CD14-positive monocyte (primary cell): Measurements from ENCODE around the gene CUX1. TPM values are rescaled to one million over a fixed set of nuclear protein-coding genes. Genes with fewer than 3 reads are reported as not detected.

Experiments used
- DNase-seq, 3 donors: peaks; one replicate each; pipeline ENCODE4 v3.0.0-alpha.2; 2011 to 2022
- H2AFZ ChIP-seq: 2 replicates; pipeline ENCODE4 v1.6.0; 2012; ENCODE audit warnings: mild to moderate bottlenecking, low read depth, low read length, inconsistent platforms; ENCODE audit not compliant: insufficient read depth, poor library complexity, severe bottlenecking
- H3K27ac ChIP-seq, 2 donors: 1 replicate in 1 of 2; 2 replicates in 1 of 2; pipeline ENCODE4 v1.5.1; 2012 to 2013; ENCODE audit warnings: low read length in 2 of 2, control low read depth in 1 of 2, inconsistent platforms in 1 of 2, low read depth in 1 of 2, mild to moderate bottlenecking in 1 of 2
- H3K27me3 ChIP-seq, 2 donors: one replicate each; pipeline versions ENCODE4 v1.6.0 to v1.6.1; 2011 to 2013; ENCODE audit warnings: low read length in 2 of 2; ENCODE audit not compliant: control insufficient read depth in 2 of 2, insufficient read depth in 2 of 2
- H3K36me3 ChIP-seq, 2 donors: replicated peaks in 1 of 2; 1 replicate in 1 of 2; 2 replicates in 1 of 2; pipeline versions ENCODE4 v1.5.1 to v1.6.1; 2012 to 2013; ENCODE audit warnings: low read length in 2 of 2, control low read depth in 1 of 2, inconsistent platforms in 1 of 2, mild to moderate bottlenecking in 1 of 2; ENCODE audit not compliant: insufficient read depth in 2 of 2, control insufficient read depth in 1 of 2
- H3K4me1 ChIP-seq, 2 donors: 1 replicate in 1 of 2; 2 replicates in 1 of 2; pipeline versions ENCODE4 v1.5.1 to v1.6.1; 2012 to 2013; ENCODE audit warnings: low read length in 2 of 2, control low read depth in 1 of 2, inconsistent platforms in 1 of 2, mild to moderate bottlenecking in 1 of 2, moderate library complexity in 1 of 2; ENCODE audit not compliant: insufficient read depth in 2 of 2, control insufficient read depth in 1 of 2
- H3K4me2 ChIP-seq: replicated peaks from 2 replicates; pipeline ENCODE3; 2012; ENCODE audit warnings: low read length, moderate library complexity, mild to moderate bottlenecking; ENCODE audit not compliant: poor library complexity, severe bottlenecking; ENCODE audit errors: extremely low read depth
- H3K4me3 ChIP-seq, 3 experiments: fragments of 200-600 bp in 1 of 3; sonication (generic) in 1 of 3; replicated peaks in 1 of 3; 1 replicate in 2 of 3; 2 replicates in 1 of 3; pipeline ENCODE4 v1.5.1; 2011 to 2013; ENCODE audit warnings: low read length in 3 of 3, mild to moderate bottlenecking in 3 of 3, control low read depth in 2 of 3, low read depth in 2 of 3, inconsistent platforms in 1 of 3, moderate library complexity in 1 of 3
- H3K79me2 ChIP-seq: 2 replicates; pipeline ENCODE4 v1.6.0; 2012; ENCODE audit warnings: mild to moderate bottlenecking, control low read depth, inconsistent platforms, low read length, moderate library complexity; ENCODE audit not compliant: insufficient read depth
- H3K9ac ChIP-seq: 2 replicates; pipeline ENCODE4 v1.6.0; 2017; ENCODE audit warnings: low read length, mild to moderate bottlenecking; ENCODE audit not compliant: insufficient read depth, poor library complexity, severe bottlenecking
- H3K9me3 ChIP-seq, 2 donors: replicated peaks in 1 of 2; 1 replicate in 1 of 2; 2 replicates in 1 of 2; pipeline versions ENCODE4 v1.5.1 to v1.6.1; 2012 to 2013; ENCODE audit warnings: low read length in 2 of 2, control low read depth in 1 of 2; ENCODE audit not compliant: control insufficient read depth in 1 of 2, insufficient read depth in 1 of 2
- H4K20me1 ChIP-seq: 2 replicates; pipeline ENCODE4 v1.6.0; 2012; ENCODE audit warnings: mild to moderate bottlenecking, low read length, control low read depth, moderate library complexity; ENCODE audit not compliant: insufficient read depth
- H3K27ac Mint-ChIP-seq, 7 donors: one replicate each; pipeline ENCODE4 v1.8.0; 2020; ENCODE audit warnings: mild to moderate bottlenecking in 7 of 7, mixed read lengths in 7 of 7, moderate library complexity in 6 of 7, inconsistent platforms in 2 of 7
- H3K27me3 Mint-ChIP-seq, 3 donors: one replicate each; pipeline ENCODE4 v1.8.0; 2021 to 2022; ENCODE audit warnings: low read depth in 3 of 3, mild to moderate bottlenecking in 3 of 3, mixed read lengths in 3 of 3, moderate library complexity in 3 of 3, inconsistent platforms in 1 of 3
- H3K36me3 Mint-ChIP-seq, 2 donors: one replicate each; pipeline ENCODE4 v1.8.0; 2020; ENCODE audit warnings: mixed read lengths in 2 of 2, inconsistent platforms in 1 of 2, mild to moderate bottlenecking in 1 of 2
- H3K4me1 Mint-ChIP-seq: one replicate; pipeline ENCODE4 v1.8.0; 2020; ENCODE audit warnings: mild to moderate bottlenecking, mixed read lengths
- H3K4me3 Mint-ChIP-seq, 2 donors: one replicate each; pipeline ENCODE4 v1.8.0; 2020; ENCODE audit warnings: mild to moderate bottlenecking in 2 of 2, mixed read lengths in 2 of 2, moderate library complexity in 1 of 2
- H3K9me3 Mint-ChIP-seq, 7 donors: one replicate each; pipeline ENCODE4 v1.8.0; 2020 to 2022; ENCODE audit warnings: mixed read lengths in 7 of 7, mild to moderate bottlenecking in 6 of 7, moderate library complexity in 6 of 7, inconsistent platforms in 2 of 7
- WGBS: methylation state at CpG from one replicate; pipeline ENCODE4 v1.1.5; 2013; ENCODE audit warnings: missing lambda C conversion rate; ENCODE audit not compliant: insufficient coverage; 5-methylcytosine and 5-hydroxymethylcytosine counted together
- intact Hi-C, 2 donors: fragments of 100-400 bp; cut with micrococcal nuclease; formaldehyde crosslinking; loops; one replicate each; pipeline versions ENCODE4 v1.15.0 to v1.15.1; 2023
- polyA plus RNA-seq, 3 donors: library from polyadenylated mRNA; depleted of rRNA in 1 of 3; unstranded in 2 of 3; stranded (reverse) in 1 of 3; fragments of 300-500 nt in 2 of 3; fragments of >200 nt in 1 of 3; fragmentation: Illumina TruSeq in 2 of 3; gene quantifications; 1 replicate in 2 of 3; 2 replicates in 1 of 3; pipeline ENCODE4 v1.2.3, GENCODE V29; 2012 to 2021
- TF ChIP-seq, protein P1 (sequence below): fragments of 200-600 bp; IDR thresholded peaks from one replicate; pipeline ENCODE4 v1.8.0; 2022; ENCODE audit warnings: antibody characterized with exemption, mild to moderate bottlenecking

The CUX1 gene
- polyA plus RNA-seq, 3 donors = 17.6 to 38.0 (median 28.0) TPM

GRCh38 chr7:102054158-102054557 is 236.7 kb downstream of the CUX1 start:
- Histone ChIP-seq H3K9me3 (no peaks in the 10 kb centered on the region), H3K36me3 (peaks cover 2 to 8% of the 10 kb centered on the region in 2 donors), H3K27me3 (no peaks in the 10 kb centered on the region), H4K20me1 (peaks cover 68% of the 10 kb centered on the region), H3K4me1 (no peaks in the 10 kb centered on the region), H2AFZ (no peak overlapping the region), H3K4me2 (no peak overlapping the region), H3K79me2 (peaks cover 48% of the 10 kb centered on the region), H3K27ac (peak overlapping the region in 1 of 2 donors; percentile 24), H3K9ac (no peak overlapping the region), H3K4me3 (no peak overlapping the region)
- Mint-ChIP-seq H3K4me1 (peaks cover 6% of the 10 kb centered on the region), H3K4me3 (no peak overlapping the region), H3K9me3 (peaks cover 0 to 10% (median 1%) of the 10 kb centered on the region in 7 donors), H3K27ac (no peak overlapping the region), H3K36me3 (peaks cover 12 to 49% of the 10 kb centered on the region in 2 donors), H3K27me3 (no peaks in the 10 kb centered on the region)
- TF ChIP-seq, protein P1, sequence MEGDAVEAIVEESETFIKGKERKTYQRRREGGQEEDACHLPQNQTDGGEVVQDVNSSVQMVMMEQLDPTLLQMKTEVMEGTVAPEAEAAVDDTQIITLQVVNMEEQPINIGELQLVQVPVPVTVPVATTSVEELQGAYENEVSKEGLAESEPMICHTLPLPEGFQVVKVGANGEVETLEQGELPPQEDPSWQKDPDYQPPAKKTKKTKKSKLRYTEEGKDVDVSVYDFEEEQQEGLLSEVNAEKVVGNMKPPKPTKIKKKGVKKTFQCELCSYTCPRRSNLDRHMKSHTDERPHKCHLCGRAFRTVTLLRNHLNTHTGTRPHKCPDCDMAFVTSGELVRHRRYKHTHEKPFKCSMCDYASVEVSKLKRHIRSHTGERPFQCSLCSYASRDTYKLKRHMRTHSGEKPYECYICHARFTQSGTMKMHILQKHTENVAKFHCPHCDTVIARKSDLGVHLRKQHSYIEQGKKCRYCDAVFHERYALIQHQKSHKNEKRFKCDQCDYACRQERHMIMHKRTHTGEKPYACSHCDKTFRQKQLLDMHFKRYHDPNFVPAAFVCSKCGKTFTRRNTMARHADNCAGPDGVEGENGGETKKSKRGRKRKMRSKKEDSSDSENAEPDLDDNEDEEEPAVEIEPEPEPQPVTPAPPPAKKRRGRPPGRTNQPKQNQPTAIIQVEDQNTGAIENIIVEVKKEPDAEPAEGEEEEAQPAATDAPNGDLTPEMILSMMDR = no peak
- intact Hi-C loops = no loop called here
- WGBS = no CpG with 5 or more reads among the region's 2 CpGs
- DNase-seq = no peak

DNA sequence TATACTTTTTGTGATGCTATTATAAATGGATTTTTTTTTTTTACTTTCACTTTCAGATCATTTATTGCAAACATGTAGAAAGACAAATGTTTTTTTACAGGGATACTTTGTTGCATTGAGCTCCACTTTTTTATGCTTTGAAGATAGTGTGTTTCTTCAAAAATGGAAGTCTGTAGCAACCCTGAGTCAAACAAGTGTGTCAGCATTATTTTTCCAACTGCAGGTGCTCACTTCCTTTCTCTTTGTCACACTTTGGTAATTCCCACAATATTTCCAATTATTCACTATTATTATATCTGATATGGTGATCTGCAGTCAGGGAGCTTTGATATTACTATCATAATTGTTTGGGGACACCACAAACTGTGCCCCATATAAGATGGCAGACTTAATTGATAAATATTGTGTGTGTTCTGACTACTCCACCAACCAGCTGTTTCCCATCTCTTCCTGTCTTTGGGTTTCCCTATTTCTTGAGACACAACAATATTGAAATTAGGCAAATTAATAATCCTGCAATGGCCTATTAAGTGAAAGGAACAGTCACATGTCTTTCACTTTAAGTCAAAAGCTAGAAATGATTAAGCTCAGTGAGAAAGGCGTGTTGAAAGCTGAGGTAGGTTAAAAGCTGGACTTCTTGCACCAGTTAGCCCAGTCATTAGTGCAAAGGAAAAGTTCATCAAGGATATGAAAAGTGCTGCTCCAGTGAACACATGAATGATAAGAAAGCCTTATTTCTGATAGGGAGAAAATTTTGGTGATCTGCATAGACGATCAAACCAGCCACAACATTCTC is 238.0 kb downstream of the CUX1 start:
- no peaks in the 10 kb centered on the region for H3K27me3 ChIP-seq
- intact Hi-C loops = no loop called here
- DNase-seq = peak in 1 of 3 donors; percentile 12
- peak overlapping the region in 1 of 2 donors; percentile 24 for H3K27ac ChIP-seq
- Mint-ChIP-seq H3K4me3 (no peak overlapping the region), H3K27me3 (no peaks in the 10 kb centered on the region), H3K27ac (peak overlapping the region in 1 of 7 donors; percentile 32), H3K9me3 (peaks cover 0 to 10% (median 1%) of the 10 kb centered on the region in 7 donors), H3K4me1 (peaks cover 6% of the 10 kb centered on the region), H3K36me3 (peaks cover 8 to 38% of the 10 kb centered on the region in 2 donors)
- WGBS = 100% methylated on average over 1 of the region's 2 CpGs
- H3K4me2 ChIP-seq = no peak overlapping the region
- H3K4me1 ChIP-seq = no peaks in the 10 kb centered on the region
- H3K79me2 ChIP-seq = peaks cover 42% of the 10 kb centered on the region
- no peak overlapping the region for H3K9ac ChIP-seq
- H2AFZ ChIP-seq = no peak overlapping the region
- H3K9me3 ChIP-seq = no peaks in the 10 kb centered on the region
- peaks cover 0 to 2% of the 10 kb centered on the region in 2 donors for H3K36me3 ChIP-seq
- no peak overlapping the region for H3K4me3 ChIP-seq
- TF ChIP-seq, protein P1 = no peak
- H4K20me1 ChIP-seq = peaks cover 56% of the 10 kb centered on the region
